ENCODE measurements around the gene DUOX1.

DNA sequence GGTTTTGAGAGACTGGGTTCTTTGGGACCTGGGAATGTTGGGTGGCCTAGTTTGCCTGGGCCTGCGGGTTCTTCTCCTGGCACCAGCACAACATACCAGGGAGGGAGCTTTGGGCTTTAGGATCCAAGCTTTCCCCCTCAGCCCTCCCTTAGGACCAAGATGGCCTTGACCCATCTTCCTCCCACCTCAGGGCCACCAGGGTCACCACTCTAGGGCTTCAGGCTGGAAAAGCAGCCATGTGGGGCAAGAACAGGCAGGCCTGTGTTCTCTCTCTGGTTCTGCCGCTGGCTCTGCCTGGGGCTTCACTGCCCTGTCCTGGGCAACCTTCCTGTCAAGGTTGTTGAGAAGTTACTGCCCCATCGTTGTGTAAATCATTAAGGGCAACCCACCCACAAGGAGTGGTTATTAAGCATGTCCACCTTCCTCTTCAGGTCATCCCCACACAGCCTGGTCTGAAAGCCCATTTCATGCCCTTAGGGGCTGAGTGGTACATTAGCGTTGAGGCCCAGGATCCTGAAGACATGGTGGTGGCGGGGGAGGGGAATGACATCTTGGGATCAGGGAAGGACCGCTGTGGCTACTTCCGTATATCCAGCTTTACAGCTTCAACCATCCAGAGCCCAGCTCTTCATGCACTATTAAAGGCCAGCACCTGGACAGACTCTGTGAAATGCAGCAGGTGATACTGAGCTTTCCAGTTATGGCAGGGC is 652 bp downstream of the DUOX1 start:
- no peak for TF ChIP-seq CTCF (IDR thresholded peaks at IDR 0.05)
- TF ChIP-seq POLR2A (IDR thresholded peaks at IDR 0.05), result no peak
